ENCODE results near the gene KLHL21. TPM values are rescaled to one million over a fixed set of nuclear protein-coding genes. Genes with fewer than 3 reads are reported as not detected.

The KLHL21 gene
- total and polyA plus RNA-seq, 10 of the 15 experiments (the other 5 are each of a cell fraction or from before 2014, with no cell fraction given) = 0.76 to 12.2 (median 5.2) TPM

GRCh38 chr1:6630027-6630426 lies 27.4 kb upstream of the KLHL21 start:
- no peak for DNase-seq (ENCODE audit: low read depth, low spot score)
- peaks cover 13% of the 10 kb centered on the region for H3K4me1 ChIP-seq (ENCODE audit: control insufficient read depth, insufficient read depth, low read length)
- no peak overlapping the region for H3K27ac ChIP-seq (ENCODE audit: control insufficient read depth, insufficient read depth)
- no peak overlapping the region for H2AFZ ChIP-seq (ENCODE audit: control insufficient read depth, low read depth, low read length)
- H4K20me1 ChIP-seq (ENCODE audit: control insufficient read depth, insufficient read depth) = no peaks in the 10 kb centered on the region
- H3K9ac ChIP-seq (ENCODE audit: control insufficient read depth, insufficient read depth, low read length) = no peak overlapping the region
- intact Hi-C loops (cut with micrococcal nuclease; ENCODE audit: unreplicated experiment) (no loop called here), in situ Hi-C loops (cut with MboI) (no loop called here)
- H3K79me2 ChIP-seq (ENCODE audit: control insufficient read depth, insufficient read depth, low read length) = peaks cover 22% of the 10 kb centered on the region
- 98% methylated on average over 6 of the region's 8 CpGs for WGBS (ENCODE audit: insufficient coverage, insufficient replicate concordance, low lambda C conversion rate, missing lambda C conversion rate)
- ChIA-PET SMC1A (ENCODE audit: uncharacterized antibody, unreplicated experiment) (no interaction called here), POLR2A (no interaction called here), CTCF (no interaction called here), RAD21 (ENCODE audit: unreplicated experiment) (no interaction called here)
- H3K4me2 ChIP-seq (ENCODE audit: control insufficient read depth, insufficient read depth) = no peak overlapping the region
- H3K9me3 ChIP-seq (replicated peaks; ENCODE audit: control insufficient read depth, insufficient read depth, low read length) = no peaks in the 10 kb centered on the region
- no peak for ATAC-seq
- H3K4me3 ChIP-seq = no peak overlapping the region
- no peaks in the 10 kb centered on the region for H3K27me3 ChIP-seq (replicated peaks in 1 of 2; ENCODE audit: control insufficient read depth in 2 of 2, insufficient read depth in 2 of 2, low read length in 1 of 2)
- BruUV-seq (replicated peaks) = no TSS peak
- peaks cover 9 to 16% of the 10 kb centered on the region in 2 experiments; a peak in 3 of 4 replicates for H3K36me3 ChIP-seq (ENCODE audit: control insufficient read depth in 2 of 2, insufficient read depth in 2 of 2, low read length in 1 of 2)
- FAIRE-seq = no peak
- TF ChIP-seq, protein P1, sequence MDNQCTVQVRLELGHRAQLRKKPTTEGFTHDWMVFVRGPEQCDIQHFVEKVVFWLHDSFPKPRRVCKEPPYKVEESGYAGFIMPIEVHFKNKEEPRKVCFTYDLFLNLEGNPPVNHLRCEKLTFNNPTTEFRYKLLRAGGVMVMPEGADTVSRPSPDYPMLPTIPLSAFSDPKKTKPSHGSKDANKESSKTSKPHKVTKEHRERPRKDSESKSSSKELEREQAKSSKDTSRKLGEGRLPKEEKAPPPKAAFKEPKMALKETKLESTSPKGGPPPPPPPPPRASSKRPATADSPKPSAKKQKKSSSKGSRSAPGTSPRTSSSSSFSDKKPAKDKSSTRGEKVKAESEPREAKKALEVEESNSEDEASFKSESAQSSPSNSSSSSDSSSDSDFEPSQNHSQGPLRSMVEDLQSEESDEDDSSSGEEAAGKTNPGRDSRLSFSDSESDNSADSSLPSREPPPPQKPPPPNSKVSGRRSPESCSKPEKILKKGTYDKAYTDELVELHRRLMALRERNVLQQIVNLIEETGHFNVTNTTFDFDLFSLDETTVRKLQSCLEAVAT (IDR thresholded peaks at IDR 0.05) = no peak
- no peak for TF ChIP-seq RELB (IDR thresholded peaks at IDR 0.05; ENCODE audit: low read depth)
- no peak for TF ChIP-seq RBBP5 (conservative IDR thresholded peaks at IDR 0.05)
- TF ChIP-seq SPI1 (IDR thresholded peaks at IDR 0.05; ENCODE audit: borderline replicate concordance, insufficient read depth, low read depth, low read length) = no peak
- TF ChIP-seq ZBTB4 (CRISPR knock-in tag; IDR thresholded peaks at IDR 0.05) = no peak
- TF ChIP-seq NKRF (conservative IDR thresholded peaks at IDR 0.05) = no peak
- no peak for TF ChIP-seq YBX1 (IDR thresholded peaks at IDR 0.05)
- TF ChIP-seq SREBF1 (IDR thresholded peaks at IDR 0.05; ENCODE audit: low read length) = no peak
- no peak for TF ChIP-seq ETV6 (conservative IDR thresholded peaks at IDR 0.05 in 1 of 2, IDR thresholded peaks at IDR 0.05 in 1 of 2; ENCODE audit: borderline replicate concordance in 1 of 2, low read depth in 1 of 2)
- no peak for TF ChIP-seq E2F8 (IDR thresholded peaks at IDR 0.05; ENCODE audit: low read depth, partially characterized antibody)
- TF ChIP-seq ZZZ3 (IDR thresholded peaks at IDR 0.05; ENCODE audit: control insufficient read depth, insufficient read length, low read depth) = no peak
- no peak for TF ChIP-seq NRF1 (conservative IDR thresholded peaks at IDR 0.05; ENCODE audit: low read depth, low read length)
- TF ChIP-seq STAT3 (IDR thresholded peaks at IDR 0.05; ENCODE audit: low read depth, low read length) = no peak

Measured in GM12878 (cell line).